Measurements from ENCODE around the gene DSTYK. TPM values are rescaled to one million over a fixed set of nuclear protein-coding genes. Genes with fewer than 3 reads are reported as not detected.

DSTYK gene
- total and polyA plus RNA-seq, 3 donors from 2014 or later, result 15.2 to 17.2 (median 15.4) TPM

DNA sequence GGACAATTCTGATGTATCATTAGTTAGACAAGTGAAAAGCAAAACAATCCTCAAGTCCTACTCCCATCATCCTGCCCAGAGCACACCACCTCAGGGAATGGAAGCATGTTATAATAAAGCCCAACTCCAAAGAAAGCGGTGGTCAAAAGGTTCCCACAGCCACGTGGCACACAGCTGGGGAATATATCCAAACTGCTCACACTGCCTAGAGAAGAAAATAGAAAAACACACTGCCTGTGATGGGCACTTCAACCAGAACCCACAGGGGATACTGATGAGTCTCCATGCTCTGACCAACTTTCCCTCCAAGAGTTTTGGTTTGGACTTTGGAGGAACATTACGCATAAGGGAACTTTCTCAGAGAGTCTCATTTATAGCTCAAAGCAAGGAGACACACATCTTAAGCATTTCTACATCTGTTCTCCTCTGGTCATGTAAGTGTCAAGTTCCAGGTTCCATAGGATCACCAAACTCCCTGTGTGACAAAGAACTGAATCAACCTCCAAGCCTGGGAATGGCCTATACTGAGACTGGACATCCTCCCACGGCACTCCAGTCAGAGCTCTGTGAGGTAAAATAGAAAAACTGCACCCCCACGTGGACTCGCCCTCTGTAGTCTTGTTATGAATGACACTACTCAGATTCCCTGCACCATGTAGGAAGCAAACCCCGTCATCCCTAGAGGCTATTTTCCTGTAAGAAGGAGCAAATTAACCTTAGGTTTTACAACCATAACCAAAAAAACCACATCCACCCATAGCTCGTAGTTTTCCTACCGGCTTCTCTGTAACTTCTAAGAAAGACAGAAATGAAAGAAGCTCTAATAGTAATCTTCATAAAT lies 12.2 kb downstream of the DSTYK start:
- Histone ChIP-seq H3K36me3 (ENCODE audit: low read depth, missing control alignments) (no peaks in the 10 kb centered on the region), H3K27me3 (no peaks in the 10 kb centered on the region), H3K27ac (no peak overlapping the region), H3K4me3 (no peak overlapping the region), H3K9me3 (no peaks in the 10 kb centered on the region), H3K4me1 (no peaks in the 10 kb centered on the region)
- intact Hi-C loops (cut with DNase I; ENCODE audit: low total_unique reads), result no loop called here
- WGBS, 2 donors, result 76 to 81% methylated on average over 9 of the region's 9 CpGs
- DNase-seq, result no peak
- TF ChIP-seq POLR2A (IDR thresholded peaks at IDR 0.05), result no peak

- WGBS, 2 donors, result 91 to 93% methylated on average over 8 of the region's 8 CpGs
- Histone ChIP-seq H3K9me3 (no peaks in the 10 kb centered on the region), H3K36me3 (ENCODE audit: low read depth, missing control alignments) (no peaks in the 10 kb centered on the region), H3K27ac (no peak overlapping the region), H3K4me1 (peaks cover 18% of the 10 kb centered on the region), H3K27me3 (no peaks in the 10 kb centered on the region), H3K4me3 (no peak overlapping the region)
- TF ChIP-seq POLR2A (IDR thresholded peaks at IDR 0.05), result no peak
- TF ChIP-seq CTCF (IDR thresholded peaks at IDR 0.05), result no peak
- no peak for DNase-seq
- intact Hi-C loops (cut with DNase I; ENCODE audit: low total_unique reads), result no loop called here
These were observed 19.2 kb downstream of the DSTYK start for GRCh38 chr1:205192287-205192686.

DNA sequence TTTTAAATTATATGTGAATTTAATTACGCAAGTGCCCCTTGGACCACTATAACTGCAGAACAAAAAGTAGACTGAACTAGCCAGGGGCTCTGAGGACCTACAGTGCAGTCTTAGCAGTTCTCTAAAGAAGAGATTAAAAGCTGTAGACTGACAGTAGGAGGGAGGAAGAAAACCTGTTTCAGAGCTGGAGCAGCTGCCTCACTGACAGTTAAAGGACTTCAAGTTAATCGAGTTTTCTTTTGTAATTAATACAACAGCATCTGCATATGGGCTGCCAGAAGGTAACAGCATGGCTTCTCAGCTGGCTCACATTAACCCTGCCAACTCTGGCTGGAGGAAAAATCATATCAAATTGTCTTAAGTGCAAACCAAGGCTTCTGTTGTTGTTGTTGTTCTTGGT lies 19.9 kb downstream of the DSTYK start:
- peak overlapping the region in 1 of 2 donors; percentile 1 for H3K27ac ChIP-seq

DNA sequence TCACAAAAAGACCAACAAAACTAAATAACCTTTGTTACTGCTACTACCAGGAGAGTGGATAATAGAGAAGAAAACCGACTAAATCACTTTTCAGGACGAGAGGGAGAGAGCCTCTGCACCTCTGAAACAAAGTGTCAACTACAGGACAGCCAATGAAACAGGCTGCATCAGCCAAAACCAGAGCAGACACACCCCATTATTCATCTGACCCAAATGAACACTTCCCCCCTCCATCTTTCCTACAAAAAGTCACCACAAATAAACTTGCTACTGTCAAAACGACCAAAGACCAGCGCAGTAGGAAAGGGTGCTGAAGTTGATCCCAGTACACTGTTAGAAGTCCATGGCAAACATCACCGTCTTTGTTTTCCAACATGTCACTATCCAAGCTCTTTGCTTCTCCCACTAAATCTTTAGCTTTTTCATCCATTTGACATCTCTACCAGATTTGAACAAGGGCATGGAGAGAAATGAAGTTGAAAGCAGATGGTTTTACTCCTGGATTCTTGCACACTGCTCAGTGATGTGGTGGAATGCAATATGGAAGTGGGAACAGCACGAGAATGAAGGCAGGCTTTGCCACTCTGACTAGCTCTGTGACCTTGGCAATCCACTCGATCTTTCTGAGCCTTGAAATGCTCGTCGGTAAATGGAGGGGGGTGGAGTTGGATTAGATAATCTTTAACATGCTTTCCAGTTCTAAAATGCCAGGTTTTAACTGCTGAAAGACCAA lies 20.5 kb downstream of the DSTYK start:
- Histone ChIP-seq H3K4me1 (peaks cover 20% of the 10 kb centered on the region), H3K36me3 (ENCODE audit: low read depth, missing control alignments) (no peaks in the 10 kb centered on the region), H3K9me3 (no peaks in the 10 kb centered on the region), H3K27me3 (no peaks in the 10 kb centered on the region), H3K27ac (peak overlapping the region in 1 of 2 donors; percentile 12), H3K4me3 (no peak overlapping the region)
- intact Hi-C loops (cut with DNase I; ENCODE audit: low total_unique reads), result no loop called here
- 44 to 59% methylated on average over 9 of the region's 9 CpGs for WGBS, 2 donors
- TF ChIP-seq POLR2A (IDR thresholded peaks at IDR 0.05) (no peak), CTCF (IDR thresholded peaks at IDR 0.05) (no peak)
- DNase-seq, result peak; percentile 41

More for the DNA sequence above, 19.9 kb downstream of the DSTYK start:
- 51 to 64% methylated on average over 2 of the region's 2 CpGs for WGBS, 2 donors
- Histone ChIP-seq H3K27me3 (no peaks in the 10 kb centered on the region), H3K4me3 (no peak overlapping the region), H3K4me1 (peaks cover 20% of the 10 kb centered on the region), H3K9me3 (no peaks in the 10 kb centered on the region), H3K36me3 (ENCODE audit: low read depth, missing control alignments) (no peaks in the 10 kb centered on the region)
- TF ChIP-seq POLR2A (IDR thresholded peaks at IDR 0.05) (no peak), CTCF (IDR thresholded peaks at IDR 0.05) (no peak)
- intact Hi-C loops (cut with DNase I; ENCODE audit: low total_unique reads), result no loop called here
- DNase-seq, result no peak

DNA sequence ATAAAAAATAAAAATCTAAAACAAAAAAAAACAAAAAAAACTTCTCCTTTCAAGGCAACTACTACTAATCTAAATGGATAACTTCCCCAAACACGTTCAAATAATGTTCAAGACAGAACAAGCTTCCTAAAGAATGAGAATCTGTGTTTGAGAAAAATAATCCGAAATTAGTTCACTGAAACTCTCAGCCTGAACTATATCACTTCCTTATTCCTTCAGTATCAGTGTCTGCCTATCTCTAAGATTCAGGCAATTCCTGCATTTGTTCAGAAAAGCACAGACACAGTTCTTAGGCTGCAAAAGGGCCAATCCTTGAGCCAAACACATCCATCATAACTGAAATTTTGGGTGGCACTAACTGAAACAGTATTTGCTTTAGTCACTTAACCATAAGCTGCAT lies 22.4 kb downstream of the DSTYK start:
- no peaks in the 10 kb centered on the region for H3K9me3 ChIP-seq
- H3K4me1 ChIP-seq, result peaks cover 20% of the 10 kb centered on the region
- TF ChIP-seq CTCF (IDR thresholded peaks at IDR 0.05) (no peak), POLR2A (IDR thresholded peaks at IDR 0.05) (no peak)
- WGBS, 2 donors, result 60 to 61% methylated on average over 2 of the region's 2 CpGs
- no peak overlapping the region for H3K4me3 ChIP-seq
- H3K27me3 ChIP-seq, result no peaks in the 10 kb centered on the region
- intact Hi-C loops (cut with DNase I; ENCODE audit: low total_unique reads), result no loop called here
- no peak overlapping the region for H3K27ac ChIP-seq
- H3K36me3 ChIP-seq (ENCODE audit: low read depth, missing control alignments), result no peaks in the 10 kb centered on the region
- DNase-seq, result no peak
